SK-N-SH treated with all-trans-retinoic acid at 6 μM for 48 hours (cell line): ENCODE results near the gene VAMP1.

Experiments
- ISL1 ChIP-seq: fragments of 250-450 bp; sonication (Bioruptor Pico); IDR thresholded peaks from 2 replicates; pipeline ENCODE4 v2.1.2; 2022; ENCODE audit warnings: mild to moderate bottlenecking, moderate library complexity
- PATZ1 ChIP-seq: fragments of 250-450 bp; sonication (Bioruptor Pico); IDR thresholded peaks from 2 replicates; pipeline ENCODE4 v1.8.0; 2020; ENCODE audit warnings: mild to moderate bottlenecking, moderate library complexity, borderline replicate concordance
- RARB ChIP-seq: fragments of 250-450 bp; sonication (Bioruptor Pico); IDR thresholded peaks from 2 replicates; pipeline ENCODE4 v1.8.0; 2021; ENCODE audit warnings: mild to moderate bottlenecking, moderate library complexity
- SNAI2 ChIP-seq: fragments of 250-450 bp; sonication (Bioruptor Pico); IDR thresholded peaks from 2 replicates; pipeline ENCODE4 v1.5.0; 2020; ENCODE audit warnings: mild to moderate bottlenecking, moderate library complexity

- TF ChIP-seq PATZ1 (CRISPR knock-in tag) (no peak), ISL1 (no peak), RARB (CRISPR knock-in tag) (no peak), SNAI2 (CRISPR knock-in tag) (no peak)
Observed at GRCh38 chr12:6466184-6466573, 4.3 kb downstream of the VAMP1 start.
